ENCODE measurements around the gene XRCC1.

GRCh38 chr19:43622070-43622469 is 46.7 kb upstream of the XRCC1 start:
- TF ChIP-seq POLR2AphosphoS5 (IDR thresholded peaks at IDR 0.05; ENCODE audit: low read depth, low read length) (no peak), CTCF (IDR thresholded peaks at IDR 0.05) (no peak), GABPA (IDR thresholded peaks at IDR 0.05; ENCODE audit: low read depth) (no peak), REST (IDR thresholded peaks at IDR 0.05; ENCODE audit: low read depth, low read length) (no peak), SMC3 (IDR thresholded peaks at IDR 0.05; ENCODE audit: low read depth, low read length) (no peak), EP300 (IDR thresholded peaks at IDR 0.05; ENCODE audit: borderline replicate concordance in 1 of 2, low read depth in 1 of 2, low read length in 1 of 2) (no peak), USF2 (IDR thresholded peaks at IDR 0.05; ENCODE audit: borderline replicate concordance, low read depth, low read length) (no peak), YY1 (IDR thresholded peaks at IDR 0.05; ENCODE audit: low read depth) (no peak), FOXJ3 (CRISPR knock-in tag; IDR thresholded peaks at IDR 0.05) (no peak), MAX (IDR thresholded peaks at IDR 0.05; ENCODE audit: low read depth) (no peak), TAF1 (IDR thresholded peaks at IDR 0.05; ENCODE audit: borderline replicate concordance, low read depth, low read length) (no peak), IRF3 (IDR thresholded peaks at IDR 0.05; ENCODE audit: low read depth, low read length) (no peak)

Data from SK-N-SH (cell line).